ENCODE results near the gene HIPK2.

HIPK2 gene

DNA sequence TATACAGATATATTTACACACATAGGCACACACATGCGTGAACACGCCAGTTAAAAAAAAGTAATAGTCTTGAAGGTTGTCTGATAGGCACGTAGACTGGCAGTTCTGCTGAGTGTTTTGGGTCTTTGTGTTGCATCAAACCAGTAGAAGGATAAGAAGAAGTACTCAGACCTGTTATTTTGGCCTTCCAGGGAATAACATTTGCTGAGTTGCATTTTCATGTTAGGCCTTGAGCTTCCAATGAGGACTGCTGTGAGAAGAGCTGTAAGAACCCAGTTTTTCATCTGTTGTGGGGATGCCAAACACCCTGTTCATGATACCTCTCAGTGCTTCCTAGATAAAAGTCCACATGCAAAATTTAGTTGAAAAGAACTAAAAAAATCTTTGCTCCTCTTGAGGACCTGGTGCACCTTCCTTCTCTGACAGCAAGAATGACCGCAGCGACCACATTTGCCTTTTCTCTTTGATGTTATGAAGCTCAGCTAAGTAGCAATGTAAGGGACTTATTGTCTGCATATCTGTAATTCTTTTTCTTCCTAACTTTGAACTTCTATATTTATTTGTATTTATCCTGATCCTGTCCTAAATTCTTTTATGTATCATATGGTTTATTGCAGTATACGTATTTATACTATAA, 27.2 kb downstream of the HIPK2 start:
- DNase-seq (ENCODE audit: low spot score) = no peak

DNA sequence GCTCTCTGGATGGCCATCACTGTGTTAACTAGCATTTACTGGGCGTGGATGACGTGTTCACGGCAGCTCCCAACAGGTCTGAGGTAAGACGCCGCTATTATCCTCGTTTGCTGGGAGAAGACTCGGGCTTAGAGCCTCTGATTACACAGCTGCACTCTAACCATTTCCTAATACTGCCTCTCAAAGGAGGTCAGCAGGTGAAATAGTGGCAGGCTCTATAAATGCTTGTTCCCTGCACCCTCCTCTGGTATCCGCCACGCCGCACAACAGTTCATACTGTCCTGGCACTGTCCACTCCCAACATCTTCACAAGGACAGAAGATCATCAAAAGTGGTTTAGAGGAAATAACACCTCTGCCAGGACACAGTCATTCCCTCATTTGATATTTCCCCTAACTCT, 28.3 kb downstream of the HIPK2 start:
- no peak for DNase-seq (ENCODE audit: low spot score)

DNA sequence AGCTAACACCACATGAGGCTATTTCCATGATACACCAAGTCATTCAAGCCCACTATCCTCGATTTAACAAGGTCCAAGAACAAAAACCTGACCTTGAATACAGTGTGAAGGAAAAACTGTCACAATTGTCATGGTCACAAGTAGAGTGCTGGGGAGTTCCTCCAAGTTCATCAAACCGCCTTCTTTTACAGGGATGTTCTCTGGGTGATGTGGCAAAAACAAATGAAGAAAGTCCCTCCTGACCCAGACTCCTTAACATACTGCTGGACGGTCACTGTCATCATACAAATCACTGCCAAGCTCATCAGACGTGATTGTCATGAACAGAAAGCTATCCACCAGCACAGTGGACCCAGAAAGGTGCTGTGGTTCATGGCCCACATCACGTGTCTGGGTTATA, 28.9 kb downstream of the HIPK2 start:
- no peak for DNase-seq (ENCODE audit: low spot score)

DNA sequence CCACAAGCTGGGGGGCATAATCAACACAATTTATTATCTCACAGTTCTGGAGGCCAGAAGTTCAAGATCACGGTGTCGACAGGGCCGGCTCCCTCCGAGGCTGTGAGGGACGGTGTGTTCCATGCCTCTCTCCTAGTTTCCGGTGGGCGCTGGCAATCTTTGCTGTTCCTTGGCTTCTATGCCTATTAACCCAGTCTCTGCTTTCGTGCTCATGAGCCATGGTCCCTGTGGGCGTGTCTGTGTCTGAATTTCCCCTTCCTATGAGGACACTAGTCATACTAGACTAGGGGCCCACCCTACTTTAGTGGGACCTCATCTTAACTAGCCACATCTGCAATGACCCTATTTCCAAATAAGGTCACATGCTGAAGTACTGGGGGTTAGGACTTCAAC, 29.4 kb downstream of the HIPK2 start:
- DNase-seq (ENCODE audit: low spot score) = no peak

DNA sequence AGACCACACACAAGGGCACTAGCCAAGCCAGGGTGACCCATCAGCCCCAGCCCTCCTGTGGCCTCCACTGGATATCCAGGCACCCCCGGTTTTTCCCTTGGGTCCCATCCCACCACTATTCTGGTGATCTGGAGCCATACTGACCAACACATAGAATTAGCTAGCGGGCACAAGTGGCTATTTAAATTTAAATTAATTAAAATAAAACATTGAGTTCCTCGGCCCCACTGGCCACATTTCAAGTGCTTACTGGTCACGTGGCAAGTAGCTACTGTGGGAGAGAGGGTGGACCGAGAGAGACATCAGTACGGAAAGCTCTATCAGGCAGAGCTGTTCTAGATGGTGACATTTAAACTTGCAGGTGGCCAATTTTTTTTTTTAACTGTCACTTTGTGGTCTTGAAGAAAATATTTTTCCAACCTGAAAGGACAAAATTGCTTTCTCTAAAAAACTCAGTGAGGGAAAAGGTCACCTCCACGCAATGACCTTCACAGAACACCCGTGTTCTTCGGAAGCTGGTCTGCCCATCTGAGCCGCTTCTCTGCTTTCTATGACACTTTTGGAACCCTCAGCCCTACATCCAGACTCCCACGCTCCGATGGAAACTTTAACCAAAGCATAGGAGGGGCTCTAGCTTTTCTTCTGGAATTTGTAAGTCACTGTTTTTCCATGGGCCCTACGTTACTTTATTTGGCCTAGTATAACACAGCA, 30.0 kb downstream of the HIPK2 start:
- no peak for DNase-seq (ENCODE audit: low spot score)

DNA sequence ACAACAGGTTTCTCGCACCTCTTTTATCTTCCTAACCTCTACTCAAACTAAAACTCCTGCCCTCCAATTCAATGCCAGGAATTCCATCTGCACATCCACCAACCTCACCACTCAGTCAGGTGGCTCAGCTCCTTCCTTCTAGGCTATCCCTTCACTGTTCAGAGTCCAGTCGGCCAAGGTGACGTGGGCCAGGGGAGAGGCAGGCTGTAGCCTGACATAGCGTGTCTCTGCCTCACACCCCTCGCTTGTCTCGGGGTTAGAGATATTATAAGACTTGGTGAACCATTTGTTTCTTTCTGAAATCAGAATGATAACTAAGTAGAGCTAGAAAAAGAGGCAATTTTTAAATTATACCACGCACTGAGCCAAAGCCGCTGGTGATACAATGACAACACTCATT, 31.1 kb downstream of the HIPK2 start:
- no peak for DNase-seq (ENCODE audit: low spot score)

DNA sequence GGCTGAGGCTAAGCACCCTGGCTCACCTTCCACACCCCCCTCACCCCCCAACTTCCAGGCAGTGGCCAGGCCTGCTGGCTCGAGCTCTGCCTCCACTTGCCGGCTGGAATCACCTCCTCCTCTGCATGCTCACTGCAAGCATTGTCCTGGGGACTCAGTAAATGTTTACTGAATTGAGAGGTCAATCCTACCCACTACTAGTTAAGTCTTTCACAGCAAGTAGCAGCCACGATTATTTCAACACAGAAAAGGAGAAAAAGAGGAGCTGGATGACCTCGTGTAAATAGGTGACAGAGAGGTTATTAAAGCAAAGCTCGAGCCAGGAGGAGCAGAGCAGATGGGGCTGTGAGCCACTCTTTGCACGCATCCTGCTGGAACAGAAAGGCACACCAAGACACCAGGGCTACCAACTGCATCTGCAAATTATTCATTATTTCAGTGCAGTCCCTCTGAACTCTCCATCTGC, 32.1 kb downstream of the HIPK2 start:
- no peak for DNase-seq (ENCODE audit: low spot score)

DNA sequence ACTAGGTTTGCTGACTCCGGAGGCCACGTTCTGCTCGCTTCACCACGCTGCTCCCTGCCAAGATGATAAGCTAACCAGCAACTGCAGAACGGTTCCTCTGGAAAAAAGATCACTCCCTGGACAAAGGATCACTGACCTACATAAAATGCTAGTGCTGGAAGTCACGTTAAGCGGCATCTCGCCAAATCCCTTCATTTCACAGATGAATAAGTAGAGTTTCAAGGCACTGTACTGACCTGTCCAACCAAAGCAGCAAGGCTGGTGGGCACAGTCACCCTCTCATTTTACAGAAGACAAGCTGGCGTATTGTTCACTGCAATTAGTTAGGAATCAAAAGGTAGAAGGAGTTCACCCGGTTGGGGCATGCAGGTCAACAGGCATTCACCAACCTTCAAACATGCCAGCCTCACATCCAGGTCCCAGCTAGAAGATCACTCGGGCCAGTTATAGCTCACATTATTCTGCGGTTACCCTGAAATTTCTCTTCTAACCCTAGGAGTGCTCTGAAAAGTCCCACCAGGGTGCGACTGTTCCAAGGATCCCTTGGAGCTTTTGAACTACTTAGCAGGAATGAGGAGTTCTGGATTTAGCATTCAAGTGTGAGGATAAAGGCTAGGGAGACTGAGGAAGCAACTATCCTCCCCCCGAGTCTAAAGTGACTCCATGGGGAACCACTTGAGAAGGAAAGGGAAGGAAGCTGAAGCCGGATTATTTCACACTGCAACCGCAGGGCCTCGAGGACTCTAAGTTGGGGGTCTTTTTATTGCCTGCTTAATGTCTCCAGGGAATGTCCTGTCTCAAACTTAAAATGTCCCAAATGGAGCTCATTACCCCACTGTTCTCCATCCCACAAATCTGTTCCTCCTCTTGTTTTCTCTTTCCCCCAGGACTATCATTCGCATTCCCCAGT, 32.8 kb downstream of the HIPK2 start:
- DNase-seq (ENCODE audit: low spot score) = no peak

DNA sequence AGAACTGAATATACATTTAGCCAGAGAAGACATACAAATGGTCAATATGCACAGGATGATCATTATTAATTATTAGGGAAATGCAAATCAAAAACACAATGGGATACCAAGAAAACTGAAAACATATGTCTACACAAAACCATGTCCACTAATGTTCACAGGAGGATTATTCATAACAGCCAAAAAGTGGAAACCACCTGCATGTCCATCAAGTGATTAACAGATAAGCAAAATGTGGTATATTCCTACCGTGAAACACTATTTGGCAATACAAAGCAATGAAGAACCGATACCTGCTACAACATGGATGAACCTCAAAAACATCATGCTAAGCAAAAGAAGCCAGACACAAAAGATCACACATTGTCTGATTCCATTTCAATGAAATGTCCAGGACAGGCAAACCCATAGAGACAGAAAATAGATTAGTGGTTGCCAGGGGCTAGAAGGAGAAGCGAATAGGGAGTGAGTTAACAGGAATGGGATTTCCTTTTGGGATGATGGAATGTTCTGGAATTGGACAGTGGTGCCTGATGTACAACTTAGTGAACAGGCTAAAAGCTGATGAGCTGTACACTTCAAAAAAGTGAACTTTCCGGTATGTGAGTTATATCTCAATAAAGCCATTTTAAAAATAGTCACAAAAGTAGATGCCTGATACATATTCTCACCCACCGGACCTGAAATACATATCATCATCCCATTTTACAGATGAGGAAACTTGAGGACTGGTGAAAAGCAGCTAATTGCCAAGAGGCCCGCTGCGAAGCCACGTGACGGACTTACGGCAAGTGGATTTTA, 33.6 kb downstream of the HIPK2 start:
- DNase-seq (ENCODE audit: low spot score) = no peak

DNA sequence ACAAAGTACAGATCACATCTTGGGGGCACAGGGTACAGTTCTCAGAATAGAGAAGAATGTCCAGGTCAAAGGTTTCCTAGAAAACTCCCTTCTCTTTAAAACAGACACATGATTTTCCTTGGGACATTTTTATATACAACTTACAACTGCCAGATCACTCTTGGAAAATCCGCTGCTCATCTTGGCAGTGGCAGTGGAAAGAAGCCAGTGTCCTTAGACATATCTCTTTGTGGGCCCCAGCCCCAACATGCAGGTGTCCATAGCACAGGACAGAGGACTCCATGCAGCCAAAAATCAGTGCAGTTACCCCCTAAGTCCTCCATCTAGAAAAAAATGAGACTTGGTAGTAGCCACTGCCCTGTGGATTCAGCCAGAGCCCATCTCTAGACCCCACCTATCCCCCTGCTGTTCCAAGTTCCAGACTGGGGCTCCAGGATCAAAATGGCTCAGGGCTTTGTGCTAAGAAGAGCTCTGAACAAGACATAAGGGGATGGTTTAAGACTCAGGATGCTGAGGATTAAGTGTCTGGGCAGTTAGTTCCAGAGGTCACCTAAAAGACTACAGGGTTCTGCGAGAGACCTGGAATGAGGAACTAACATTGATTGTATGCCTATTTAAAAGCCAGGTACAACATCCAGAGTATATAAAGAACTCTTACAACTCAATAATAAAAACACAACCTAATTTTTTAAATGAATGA, 34.4 kb downstream of the HIPK2 start:
- no peak for DNase-seq (ENCODE audit: low spot score)

DNA sequence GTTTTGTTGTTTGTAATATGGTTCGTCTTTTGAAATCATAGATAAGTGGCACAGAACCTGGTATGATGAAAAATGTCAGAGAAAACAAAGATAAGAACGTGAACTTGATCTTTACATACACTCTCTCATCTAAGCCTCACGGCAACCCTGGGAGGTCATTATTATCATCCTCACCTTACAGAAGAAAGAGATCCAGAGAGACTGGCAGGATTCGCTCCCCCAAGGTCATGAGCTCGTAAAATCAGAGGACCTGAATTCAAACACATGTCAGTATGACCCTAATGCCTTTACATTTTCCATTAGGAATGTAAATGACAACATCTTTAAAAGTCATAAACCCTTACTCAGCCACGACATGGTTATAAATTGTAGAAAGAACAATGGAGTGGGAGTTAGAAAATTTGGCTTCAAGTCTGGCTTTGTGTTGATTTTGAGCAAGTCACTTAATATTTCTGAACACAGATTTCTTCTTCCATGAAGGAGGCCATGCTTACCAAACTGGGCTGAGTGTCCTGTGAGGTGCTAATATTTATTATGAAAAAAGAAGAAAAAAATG, 35.9 kb downstream of the HIPK2 start:
- no peak for DNase-seq (ENCODE audit: low spot score)

DNA sequence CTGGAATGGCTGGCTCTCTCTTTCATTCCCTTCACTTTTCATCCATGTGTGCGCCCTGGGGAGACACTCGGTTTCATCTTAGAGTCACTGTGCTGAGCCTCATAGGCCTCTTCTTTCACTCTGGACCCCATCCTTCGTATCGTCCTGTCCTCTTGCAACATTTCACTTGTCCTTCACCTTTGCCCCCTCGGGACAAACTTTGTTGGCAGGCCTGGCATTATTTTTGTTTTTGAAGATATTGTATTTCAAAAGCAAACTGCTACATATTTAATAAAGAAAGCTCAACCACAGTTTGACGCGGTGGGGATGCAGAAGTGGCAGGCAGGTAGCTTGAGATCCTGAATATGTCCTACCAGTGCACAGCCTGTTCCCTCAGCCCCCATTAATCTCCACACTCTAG, 36.6 kb downstream of the HIPK2 start:
- no peak for DNase-seq (ENCODE audit: low spot score)

DNA sequence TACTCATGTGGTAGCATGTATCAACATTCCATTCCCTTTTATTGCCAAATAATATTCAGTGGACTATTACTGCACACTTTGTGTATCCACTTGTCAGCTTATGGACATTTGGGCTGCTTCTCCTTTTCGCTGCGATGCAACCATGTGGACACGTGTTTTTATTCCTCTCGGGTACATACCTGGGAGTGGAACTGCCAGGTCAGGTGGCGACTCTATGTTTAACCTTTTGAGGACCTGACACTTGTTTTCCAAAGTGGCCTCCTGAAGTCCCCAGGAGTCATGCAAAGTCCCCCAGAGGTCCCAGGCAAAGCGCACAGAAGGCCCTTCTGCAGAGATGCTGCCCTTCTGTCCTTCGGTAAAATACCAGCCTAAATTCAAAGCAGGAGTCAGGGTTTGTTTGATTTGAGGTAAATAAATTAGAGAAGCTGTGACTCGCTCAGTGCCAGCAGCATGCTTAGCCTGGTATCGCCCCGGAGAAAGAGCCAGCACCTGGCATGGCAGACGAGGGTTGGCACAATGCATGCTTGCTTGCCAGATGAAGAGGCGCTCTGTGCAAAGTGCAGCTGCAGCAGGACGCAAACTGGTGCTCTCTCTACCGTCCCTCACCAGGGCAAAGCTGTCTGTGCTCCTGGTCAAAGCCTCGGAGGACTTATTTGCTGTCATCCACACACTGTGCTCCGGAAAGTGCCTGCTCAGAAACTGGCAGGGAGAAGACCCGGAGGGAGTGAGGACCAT, 37.8 kb downstream of the HIPK2 start:
- peak; percentile 40 for DNase-seq (ENCODE audit: low spot score)

DNA sequence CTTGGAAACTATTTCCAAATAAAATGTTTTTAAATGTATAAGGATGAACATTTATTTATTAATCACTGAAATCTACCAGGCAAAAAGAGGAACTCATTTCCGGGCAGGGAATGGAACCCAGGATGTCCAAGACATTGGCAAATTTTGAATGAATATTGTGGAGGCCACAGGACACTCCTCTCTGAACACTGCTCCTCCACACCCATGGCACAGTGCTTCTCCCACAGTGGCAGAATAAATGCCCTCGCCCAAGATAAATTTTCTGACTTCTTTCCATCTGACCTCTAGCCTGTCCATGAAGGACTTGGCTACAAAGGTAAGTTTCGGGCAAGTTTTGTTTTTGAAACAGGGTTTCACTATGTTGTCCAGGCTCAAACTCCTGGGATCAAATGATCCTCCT, 39.0 kb downstream of the HIPK2 start:
- no peak for DNase-seq (ENCODE audit: low spot score)

DNA sequence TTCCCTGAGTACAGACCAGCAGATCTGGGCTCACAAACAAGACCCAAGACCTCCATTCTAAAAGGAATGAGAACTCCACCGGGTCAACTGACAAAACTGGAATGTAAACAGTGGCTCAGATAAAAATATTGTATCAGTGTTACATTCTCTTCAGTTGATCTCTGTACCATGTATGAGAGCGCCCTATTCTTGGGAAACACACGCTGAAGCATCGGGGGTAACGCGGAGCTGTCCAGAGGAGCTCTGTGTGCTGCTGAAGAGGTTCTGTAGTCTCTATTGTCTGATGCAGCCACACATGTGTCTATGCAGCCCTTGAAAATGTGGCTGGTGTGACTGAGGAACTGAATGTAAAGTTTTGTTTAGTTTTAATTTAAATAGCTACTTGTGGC, 39.7 kb downstream of the HIPK2 start:
- DNase-seq (ENCODE audit: low spot score) = no peak

DNA sequence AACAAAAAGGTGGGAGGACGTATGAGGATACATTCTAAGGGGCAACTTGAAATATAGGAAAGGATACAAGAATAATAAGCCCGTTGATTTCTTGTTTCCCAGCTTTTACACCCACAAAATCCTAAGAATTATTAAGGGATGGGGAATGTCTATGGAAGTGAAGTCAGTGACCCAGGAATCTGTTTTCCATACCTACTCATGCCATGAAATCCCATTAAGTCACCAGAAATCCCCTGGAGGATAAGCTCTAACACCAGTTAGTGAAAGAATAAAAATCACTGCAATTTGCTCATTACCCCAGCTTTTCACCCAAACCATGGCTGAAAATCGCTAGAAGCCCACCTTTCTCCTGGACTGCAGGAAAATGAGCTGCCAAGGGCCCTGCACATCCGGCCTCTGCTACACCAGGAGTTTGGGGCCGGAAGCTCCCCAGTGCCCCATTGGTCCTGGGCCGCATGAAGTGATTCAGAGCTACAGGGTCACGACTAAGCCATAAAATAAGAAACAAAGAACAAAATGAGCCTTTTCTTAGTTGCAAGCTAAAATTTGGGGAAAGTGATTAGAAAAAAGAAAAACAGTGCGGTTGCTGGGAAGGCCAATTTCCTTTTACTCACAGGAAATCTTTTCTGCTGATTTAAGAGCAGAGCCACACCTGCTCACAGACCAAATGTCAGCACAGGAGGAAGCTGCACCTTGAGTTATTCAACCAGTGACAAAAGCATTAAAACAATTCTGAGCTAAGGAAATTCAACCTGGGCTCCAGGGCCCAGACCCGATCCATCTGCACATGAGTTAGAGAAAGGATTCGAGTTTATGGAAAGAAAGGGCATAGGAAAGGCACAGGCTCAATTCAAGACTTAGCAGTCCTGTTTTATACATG, 40.3 kb downstream of the HIPK2 start:
- DNase-seq (ENCODE audit: low spot score) = no peak

DNA sequence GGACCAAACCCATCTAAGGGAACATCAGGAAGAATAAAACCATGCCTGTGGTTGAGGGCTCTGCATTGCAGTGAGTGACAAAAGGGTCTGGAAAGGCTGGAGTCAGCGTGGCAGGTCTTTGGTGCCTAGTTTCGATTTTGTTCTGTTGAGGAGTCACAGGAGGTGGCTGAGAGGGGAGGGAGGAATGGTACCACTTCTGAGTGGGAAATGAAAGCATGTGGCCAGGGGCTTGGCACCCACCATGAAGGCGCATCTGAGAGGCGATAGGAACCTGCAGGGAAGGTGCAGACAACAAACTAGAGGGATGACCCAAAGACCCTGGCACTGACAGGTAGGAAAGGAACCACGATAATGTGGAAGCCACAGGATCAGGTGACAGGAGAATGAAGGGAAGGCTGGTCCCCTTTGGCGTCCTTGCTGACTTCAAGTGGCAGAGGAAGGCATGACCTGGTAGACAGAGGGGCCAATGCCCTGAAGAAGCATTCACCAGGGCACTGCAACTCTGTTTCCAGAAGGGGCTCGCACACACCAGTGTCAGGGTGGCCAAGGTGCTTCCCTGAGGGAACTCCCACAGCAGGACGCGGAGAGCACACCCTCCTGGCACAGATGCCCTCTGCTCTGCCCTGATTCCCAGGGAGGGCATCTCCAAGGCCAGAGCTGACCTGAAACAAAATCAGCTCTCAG, 41.7 kb downstream of the HIPK2 start:
- no peak for DNase-seq (ENCODE audit: low spot score)

DNA sequence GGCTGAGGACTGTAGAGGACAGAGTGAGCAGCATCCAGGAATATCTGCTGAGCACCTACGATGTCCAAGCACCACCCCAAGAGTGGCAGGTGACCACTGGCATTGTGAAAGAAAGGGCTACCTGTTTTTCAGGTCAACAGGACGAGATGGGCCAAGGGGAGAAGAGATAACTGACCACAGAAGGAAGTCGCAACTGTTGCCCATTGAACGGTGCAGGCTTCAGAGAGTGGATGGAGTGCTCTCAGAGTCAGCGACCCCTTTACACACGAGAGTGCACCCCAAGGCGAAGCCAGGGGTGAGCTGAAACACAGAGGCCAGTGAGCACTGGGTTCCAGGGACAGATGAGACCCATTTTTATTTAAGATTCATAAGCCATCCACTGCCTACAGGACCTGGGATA, 42.3 kb downstream of the HIPK2 start:
- no peak for DNase-seq (ENCODE audit: low spot score)

DNA sequence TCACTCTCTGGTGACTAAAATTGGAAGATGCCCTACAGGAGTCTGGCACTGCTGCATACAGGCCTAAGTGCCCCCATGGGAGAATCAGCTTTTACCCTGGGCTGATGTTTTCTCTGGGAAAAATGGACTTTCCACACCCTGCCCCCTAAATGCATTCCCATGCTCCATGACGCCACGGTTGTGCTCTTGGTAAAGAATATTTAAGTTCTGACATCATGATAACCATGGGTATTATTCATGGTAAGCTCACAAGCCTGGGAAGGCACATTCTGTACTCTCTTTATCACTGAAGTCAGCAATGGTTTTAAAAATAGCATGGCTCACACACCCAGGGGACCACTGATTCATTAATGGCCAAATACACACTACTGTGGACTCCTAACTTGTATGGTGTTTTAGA, 43.4 kb downstream of the HIPK2 start:
- DNase-seq (ENCODE audit: low spot score) = no peak

Data from cerebellar cortex (tissue), 1 donor.